Endometrium (tissue), 2 donors: ENCODE results near the gene RGL4.
A peak's percentile ranks its signal among the peaks of the same experiment; 100 is the strongest.
"Not testable (repeated sequence)": the region's sequence is repeated elsewhere in the genome, so short reads cannot be mapped to it uniquely, and the experiment has no call there.

Experiments
- FAIRE-seq: peaks from 2 replicates; lab custom pipeline; 2012; peaks lifted over from hg19 to GRCh38; lab: Jason Lieb, UNC
- donor health status: control.
- donor health status: control.

RGL4 gene

GRCh38 chr22:23698094-23698493, 7.3 kb downstream of the RGL4 start:
- FAIRE-seq: no peak

GRCh38 chr22:23698673-23699235, 7.9 kb downstream of the RGL4 start:
- no peak for FAIRE-seq

DNA sequence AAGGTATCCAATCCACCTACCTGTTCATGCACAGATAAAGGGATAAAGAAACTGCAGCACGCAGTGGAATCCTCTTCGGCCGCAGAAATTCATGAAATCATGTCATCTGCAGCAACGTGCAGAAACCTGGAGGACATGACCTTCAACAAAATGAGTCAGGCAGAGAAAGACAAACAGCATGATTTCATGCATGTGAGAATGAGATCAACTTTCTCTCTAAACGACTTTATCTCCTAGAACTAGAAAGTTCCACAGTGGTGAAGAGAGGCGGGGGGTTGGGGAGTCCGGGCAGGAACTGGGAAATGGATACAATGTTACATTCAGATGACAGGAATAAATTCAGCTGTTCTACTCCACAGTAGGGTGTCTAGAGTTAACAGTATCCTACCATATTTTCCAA, 9.9 kb downstream of the RGL4 start:
- no peak for FAIRE-seq

DNA sequence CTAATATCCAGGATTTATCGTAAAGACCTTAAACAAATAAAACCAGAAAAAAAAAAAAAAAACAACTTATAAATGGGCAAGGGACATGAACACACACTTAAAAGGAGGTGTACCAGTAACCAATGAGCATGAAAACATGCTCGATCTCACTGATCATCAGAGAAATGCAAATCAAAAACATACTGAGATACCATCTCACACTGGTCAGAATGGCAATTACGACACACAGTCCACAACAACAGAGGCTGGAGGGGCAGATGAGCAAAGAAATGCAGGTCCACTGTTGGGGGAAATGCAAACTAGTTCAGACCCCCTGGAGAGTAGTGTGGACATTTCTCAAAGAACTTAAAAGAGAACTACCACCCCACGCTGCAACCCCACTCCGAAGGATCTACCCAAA, 13.2 kb downstream of the RGL4 start:
- FAIRE-seq: no peak

- no peak for FAIRE-seq
Measured at GRCh38 chr22:23704829-23705228, 14.0 kb downstream of the RGL4 start.

DNA sequence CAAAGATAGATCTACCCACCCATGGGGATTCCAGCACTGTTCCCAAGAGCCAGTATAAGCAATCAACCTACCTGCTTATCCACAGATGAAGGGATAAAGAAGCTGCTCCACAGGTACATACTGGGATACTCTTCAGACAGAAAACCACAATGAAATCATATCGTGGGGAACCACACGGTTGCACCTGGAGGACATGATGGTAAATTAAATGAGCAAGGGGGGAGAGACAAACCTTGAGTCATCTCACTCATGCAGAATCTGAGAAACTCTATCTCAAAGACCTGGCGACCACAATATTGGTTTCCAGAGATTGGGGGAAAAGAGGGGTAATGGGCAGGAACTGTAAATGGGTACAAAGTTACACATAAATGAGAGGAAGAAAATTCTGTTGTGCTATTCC, 14.5 kb downstream of the RGL4 start:
- no peak for FAIRE-seq

- FAIRE-seq: no peak
Measured at GRCh38 chr22:23708270-23708669, 17.5 kb downstream of the RGL4 start.

DNA sequence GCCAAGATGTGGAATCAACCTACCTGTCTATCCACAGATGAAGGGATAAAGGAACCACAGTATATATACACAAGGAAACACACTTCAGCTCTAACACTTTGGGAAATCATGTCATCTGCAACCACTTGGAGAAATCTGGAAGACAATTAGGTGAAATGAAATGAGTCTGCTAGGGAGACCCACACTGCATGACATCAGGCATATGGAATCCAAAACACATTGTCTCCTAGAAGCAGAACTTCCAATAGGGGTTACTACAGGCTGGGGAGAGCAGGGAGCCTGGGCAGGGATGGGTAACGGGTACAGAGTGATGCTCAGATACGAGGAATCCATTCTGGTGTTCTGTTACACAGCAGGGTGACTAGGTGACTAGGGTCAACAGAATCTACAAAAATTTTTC, 18.3 kb downstream of the RGL4 start:
- no peak for FAIRE-seq

- FAIRE-seq: no peak
Measured at GRCh38 chr22:23712256-23712655, 21.4 kb downstream of the RGL4 start.

- no peak for FAIRE-seq
Measured at GRCh38 chr22:23713696-23714595, 23.1 kb downstream of the RGL4 start.

DNA sequence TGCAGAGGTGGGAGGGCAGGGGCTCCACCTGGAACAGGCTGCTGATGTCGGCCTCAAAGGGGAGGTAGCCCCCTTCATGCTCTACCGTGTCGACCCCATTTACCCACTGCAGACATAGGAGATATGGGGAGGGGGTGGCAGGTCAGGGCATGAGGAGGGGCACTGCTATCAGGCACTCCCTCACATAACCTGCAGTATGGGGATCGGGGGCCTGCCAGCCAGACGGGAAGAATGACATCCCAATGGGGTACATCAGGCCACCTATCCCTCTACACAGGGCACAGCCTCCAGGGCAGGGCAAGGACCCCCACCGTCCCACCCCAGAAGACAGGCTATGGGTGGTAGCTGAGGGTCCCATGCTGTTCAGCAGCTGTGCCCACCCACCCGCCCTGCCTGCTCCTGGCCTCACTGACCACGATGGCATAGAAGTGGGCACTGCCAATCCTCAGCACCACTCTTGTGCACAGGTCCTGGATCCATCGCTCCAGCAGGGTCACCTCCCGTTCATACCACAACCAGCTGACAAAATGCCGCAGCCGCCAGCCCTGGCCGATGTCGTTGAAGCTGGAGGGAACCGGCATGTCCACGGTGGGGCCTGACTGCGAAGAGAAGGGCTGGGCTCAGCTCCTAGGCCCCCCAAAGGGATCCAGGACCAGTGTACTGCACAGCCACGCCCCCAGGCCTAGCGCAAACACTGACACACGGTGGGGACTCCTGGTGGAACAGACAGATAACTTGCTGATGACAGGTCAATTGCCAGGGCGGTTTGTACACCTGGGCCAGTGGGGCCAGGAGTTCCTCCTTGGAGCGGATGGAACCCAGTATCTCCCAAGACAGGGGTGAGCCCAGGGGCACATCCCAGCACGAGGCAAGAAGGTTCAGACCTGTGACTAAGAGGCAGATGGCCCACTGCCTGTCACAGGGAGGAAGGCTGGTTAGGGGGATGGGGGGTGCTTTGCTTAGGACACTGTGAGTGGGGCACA, 24.1 kb downstream of the RGL4 start:
- no peak for FAIRE-seq

- no peak for FAIRE-seq
Measured at GRCh38 chr22:23715806-23716375, 25.1 kb downstream of the RGL4 start.

DNA sequence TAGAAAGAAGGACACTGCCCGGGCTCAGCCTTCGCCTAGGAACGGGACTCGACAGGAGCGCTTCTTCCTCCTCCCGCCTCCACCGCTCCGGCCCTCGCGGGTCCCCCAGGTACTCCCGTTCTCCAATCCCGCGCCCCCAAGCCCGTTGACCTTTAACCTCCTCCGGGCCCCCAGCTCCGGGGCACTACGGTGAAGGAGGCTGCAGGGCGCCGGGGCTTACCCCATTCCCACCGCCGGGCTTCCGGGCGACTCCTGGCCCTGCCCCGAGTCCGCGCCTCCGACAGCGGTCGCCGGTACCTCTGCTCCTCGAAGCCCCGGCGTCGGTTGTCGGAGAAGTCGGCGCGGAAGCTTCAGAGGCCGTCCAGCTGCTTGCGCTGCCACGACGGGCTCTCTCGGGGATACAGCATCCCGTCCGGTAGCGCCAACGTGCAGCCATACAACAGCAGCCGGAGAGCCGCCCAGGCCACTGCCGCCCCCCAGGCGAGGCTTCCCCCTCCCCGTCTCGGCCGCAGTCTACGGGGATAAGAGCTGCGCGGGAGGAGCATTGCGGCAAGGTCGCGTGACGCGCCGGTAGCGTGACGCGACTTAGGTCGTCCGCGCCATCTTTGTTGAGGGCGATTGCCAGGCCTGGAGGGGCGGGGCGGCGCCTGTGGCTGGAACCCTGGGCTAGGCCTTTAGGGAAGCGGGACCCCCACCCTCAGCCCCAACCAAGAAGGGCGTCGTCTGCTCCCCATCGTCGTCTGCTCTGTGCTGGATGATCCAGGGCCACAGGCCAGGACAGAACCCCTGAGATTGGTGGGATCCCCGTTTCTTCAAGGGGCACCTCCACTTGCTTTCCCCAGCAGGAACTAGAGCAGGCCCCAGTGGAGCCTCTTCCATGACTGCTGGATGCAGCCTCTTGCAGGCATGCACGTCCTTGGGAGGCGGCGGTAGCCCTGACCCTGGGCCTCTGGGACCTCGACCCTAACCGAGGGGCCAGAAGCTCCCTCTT, 26.3 kb downstream of the RGL4 start:
- peak; percentile 18 for FAIRE-seq

DNA sequence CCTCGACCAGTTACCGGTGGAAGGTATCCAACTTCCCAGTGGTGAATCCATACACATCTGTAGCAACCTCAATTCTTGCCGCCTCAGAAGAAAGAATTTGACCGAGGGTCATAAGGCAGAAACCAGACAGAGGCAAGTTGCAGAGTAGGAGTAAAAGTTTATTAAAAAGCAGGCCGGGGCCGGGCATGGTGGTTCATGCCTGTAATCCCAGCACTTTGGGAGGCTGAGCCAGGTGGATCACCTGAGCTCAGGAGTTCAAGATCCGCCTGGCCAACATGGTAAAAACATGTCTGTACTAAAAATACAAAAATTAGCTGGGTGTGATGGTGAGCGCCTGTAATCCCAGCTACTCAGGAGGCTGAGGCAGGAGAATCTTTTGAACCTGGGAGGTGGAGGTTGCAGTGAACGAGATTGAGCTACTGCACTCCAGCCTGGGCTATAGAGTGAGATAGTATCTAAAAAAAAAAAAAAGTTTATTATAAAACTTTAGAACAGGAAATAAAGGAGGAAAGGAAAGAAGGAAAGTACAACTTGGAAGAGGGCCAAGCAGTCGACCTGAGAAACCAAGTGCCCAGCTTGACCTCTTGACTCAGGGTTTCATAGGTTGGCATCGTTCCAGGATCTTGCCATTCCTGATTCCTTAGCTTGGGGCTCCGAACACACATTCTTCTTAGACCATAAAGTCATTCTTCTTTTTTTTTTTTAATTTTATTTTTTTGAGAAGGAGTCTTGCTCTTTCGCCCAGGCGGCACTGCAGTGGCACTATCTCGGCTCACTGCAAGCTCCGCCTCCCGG, 27.8 kb downstream of the RGL4 start:
- FAIRE-seq: no peak

DNA sequence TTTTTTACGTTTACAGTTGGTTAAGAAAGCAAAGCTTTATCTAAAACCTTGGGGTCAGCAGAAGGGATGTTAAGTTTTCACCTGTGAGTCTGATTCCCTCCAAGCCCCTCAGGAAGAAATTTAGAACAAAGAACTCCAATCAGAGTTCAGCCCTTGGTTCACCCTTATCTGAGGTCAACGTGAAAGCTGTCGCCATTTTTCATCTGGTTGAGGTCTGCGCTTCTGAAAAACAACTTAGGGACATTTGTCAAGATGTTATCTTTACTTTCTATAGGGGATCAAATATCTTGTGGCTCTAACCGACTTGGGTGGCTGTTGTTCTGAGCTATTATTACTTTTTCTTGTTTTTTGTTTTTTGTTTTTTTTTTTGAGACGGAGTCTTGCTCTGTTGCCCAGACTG, 30.0 kb downstream of the RGL4 start:
- no peak for FAIRE-seq

DNA sequence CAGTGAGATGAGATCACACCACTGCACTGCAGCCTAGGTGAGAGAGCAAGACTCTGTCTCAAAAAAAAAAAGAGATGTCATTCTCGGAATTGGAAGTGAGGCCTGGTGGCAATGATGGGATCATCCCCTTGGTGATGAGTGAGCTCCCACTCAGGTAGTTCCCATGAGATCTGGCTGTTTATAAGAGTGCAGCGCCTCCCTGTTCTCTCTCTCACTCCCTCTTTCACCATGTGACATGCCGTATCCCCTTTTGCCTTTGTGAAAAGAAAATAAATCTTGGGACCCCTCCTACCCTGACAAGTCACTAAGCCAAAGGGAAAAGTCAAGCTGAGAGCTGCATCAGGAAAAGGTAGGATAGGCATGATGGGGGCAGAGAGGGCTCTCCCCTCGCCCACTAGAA, 31.3 kb downstream of the RGL4 start:
- no peak for FAIRE-seq

- FAIRE-seq: no peak
Measured at GRCh38 chr22:23722724-23723123, 31.9 kb downstream of the RGL4 start.

DNA sequence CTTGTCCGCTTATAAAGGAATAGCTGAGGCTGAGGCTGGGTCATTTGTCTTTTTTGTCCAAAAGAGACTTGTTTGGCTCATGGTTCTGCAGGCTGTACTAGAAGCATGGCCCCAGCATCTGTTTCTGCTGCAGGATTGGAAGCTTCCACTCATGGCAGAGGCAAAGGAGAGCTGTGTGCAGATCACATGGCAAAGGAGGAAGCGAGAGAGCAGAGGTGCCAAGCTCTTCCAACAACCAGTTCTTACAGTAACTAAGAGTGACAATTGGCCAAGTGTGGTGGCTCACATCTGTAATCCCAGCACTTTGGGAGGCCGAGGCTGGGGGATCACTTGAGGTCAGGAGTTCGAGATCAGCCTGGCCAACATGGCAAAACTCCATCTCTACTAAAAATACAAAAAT, 37.3 kb downstream of the RGL4 start:
- not testable (repeated sequence) for FAIRE-seq

DNA sequence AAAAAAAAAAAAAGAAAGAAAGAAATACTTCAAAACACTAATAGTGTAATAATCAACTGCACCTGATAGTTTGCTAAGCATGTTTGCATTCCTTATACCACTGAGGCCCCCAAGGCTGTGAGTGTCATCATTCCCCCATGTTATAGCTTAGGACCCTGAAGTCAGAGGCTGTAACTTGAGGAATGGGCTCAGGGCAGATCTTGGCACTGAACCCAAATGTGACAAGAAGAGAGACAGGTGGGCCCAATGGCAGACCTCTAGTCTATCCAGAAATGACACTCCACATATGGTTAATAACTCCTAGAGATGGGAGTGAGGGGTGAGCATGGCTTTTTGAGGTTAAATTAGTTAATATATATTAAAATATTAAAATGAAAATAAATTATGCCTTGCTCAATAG, 46.9 kb downstream of the RGL4 start:
- no peak for FAIRE-seq
